Stimulated activated naive B cell treated with anti-CD40 and anti-IgM and Interleukin-4, amounts not matched to agents 10 μg/mL and 1 μg/mL and 100 μg/mL, for 72 hours (primary cell): ENCODE measurements around the gene SLC41A1.

Source experiments
- ATAC-seq, 2 donors: fragments of 150-1000 bp; cut with Tn5 transposase; replicated peaks; 2 replicates each; pipeline ENCODE4 v1.10.0; 2021; ENCODE audit warnings: moderate library complexity in 1 of 2
- DNase-seq: peaks from one replicate; pipeline ENCODE4 v3.0.0; 2021
- H3K27ac Mint-ChIP-seq: one replicate; pipeline ENCODE4 v1.8.0; 2022; ENCODE audit warnings: mild to moderate bottlenecking, mixed read lengths
- H3K27me3 Mint-ChIP-seq, 2 donors: one replicate each; pipeline ENCODE4 v1.8.0; 2022; ENCODE audit warnings: mixed read lengths in 2 of 2
- H3K36me3 Mint-ChIP-seq, 2 donors: one replicate each; pipeline ENCODE4 v1.8.0; 2022; ENCODE audit warnings: mixed read lengths in 2 of 2, mild to moderate bottlenecking in 1 of 2
- H3K4me1 Mint-ChIP-seq, 2 donors: one replicate each; pipeline ENCODE4 v1.8.0; 2022; ENCODE audit warnings: mixed read lengths in 2 of 2, mild to moderate bottlenecking in 1 of 2
- H3K4me3 Mint-ChIP-seq, 2 donors: one replicate each; pipeline ENCODE4 v1.8.0; 2022; ENCODE audit warnings: mild to moderate bottlenecking in 2 of 2, mixed read lengths in 2 of 2, moderate library complexity in 1 of 2
- H3K9me3 Mint-ChIP-seq, 2 donors: one replicate each; pipeline ENCODE4 v1.8.0; 2022; ENCODE audit warnings: mixed read lengths in 2 of 2, mild to moderate bottlenecking in 1 of 2

SLC41A1 gene

DNA sequence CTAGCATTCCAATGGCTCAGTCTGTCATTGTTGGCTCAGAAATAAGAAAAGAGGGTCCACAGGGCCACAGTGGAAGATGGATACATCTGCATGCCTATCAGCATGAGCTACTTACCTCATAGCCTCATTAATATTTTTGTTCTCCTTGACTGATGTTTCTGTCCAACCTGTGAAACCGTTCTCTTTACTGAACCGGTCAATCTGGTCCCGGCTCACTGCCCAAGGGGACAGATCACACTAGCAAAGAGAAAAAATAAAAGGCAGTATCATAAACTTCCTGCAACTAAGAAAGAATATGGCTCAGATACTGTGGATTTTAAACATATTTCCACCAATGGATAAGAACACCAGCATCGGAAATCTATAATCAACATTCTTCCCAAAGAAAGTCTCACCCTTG, 42.4 kb downstream of the SLC41A1 start:
- peaks cover 29 to 56% of the 10 kb centered on the region in 2 donors for H3K4me1 Mint-ChIP-seq
- no peaks in the 10 kb centered on the region for H3K27me3 Mint-ChIP-seq

DNA sequence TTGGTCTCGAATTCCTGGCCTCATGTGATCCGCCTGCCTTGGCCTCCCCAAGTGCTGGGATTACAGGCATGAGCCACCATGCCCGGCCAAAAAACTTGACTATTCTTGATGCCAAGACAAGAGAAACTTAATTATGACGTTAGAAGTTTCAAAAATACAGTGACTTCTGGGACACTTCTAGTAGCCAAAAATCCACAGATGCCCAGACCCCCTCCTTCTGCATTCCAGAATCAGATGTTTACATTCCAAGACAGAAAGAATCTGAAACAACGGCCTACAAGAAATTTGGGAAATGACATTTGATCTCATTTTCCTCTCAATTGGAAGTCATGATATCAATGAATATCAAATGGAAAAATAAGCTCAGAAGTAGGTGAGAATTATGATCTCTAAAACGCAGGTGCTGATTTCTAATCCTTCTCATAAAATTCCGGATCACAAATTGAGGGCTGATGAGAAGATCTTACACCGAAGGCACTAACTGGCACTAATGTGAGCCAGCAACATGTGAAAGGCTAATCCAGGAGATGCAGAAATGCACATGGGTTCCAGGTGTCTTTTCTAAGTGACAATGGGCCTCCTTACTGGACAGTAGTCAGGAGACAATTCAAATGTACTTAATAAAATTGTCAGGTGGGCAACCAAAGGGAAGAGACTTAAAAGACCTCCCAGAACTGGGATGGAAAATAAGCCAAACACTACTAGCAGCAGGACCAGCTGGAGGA, 43.2 kb downstream of the SLC41A1 start:
- Mint-ChIP-seq H3K36me3 (peaks cover 23 to 50% of the 10 kb centered on the region in 2 donors), H3K4me3 (no peak overlapping the region), H3K4me1 (peaks cover 26 to 50% of the 10 kb centered on the region in 2 donors), H3K27me3 (no peaks in the 10 kb centered on the region), H3K27ac (peak overlapping the region; percentile 25), H3K9me3 (no peaks in the 10 kb centered on the region)
- DNase-seq (no peak), ATAC-seq (no peak)

More for the DNA sequence above, 42.4 kb downstream of the SLC41A1 start:
- peak overlapping the region; percentile 67 for H3K27ac Mint-ChIP-seq
- DNase-seq (no peak), ATAC-seq (no peak)
- H3K36me3 Mint-ChIP-seq = peaks cover 26 to 54% of the 10 kb centered on the region in 2 donors
- H3K9me3 Mint-ChIP-seq = no peaks in the 10 kb centered on the region
- H3K4me3 Mint-ChIP-seq = no peak overlapping the region

DNA sequence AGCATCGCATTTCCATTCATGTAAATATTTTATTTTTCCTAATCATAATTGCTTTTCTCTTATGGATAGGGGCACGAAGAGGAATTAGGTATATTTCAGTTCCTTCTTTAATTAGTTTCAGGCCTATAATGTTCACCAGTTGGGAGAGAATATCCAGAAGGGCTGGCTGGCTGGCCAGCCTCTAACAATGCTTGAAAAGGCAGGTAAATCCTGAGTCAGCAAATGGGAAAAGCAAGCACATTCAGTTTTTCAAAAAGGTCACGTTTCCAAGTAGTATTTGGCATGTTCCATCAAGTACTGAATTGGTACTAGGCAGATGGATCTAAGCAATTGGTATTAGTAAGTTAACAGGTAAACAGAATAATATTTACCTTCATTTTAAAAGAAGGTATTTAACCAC, 45.8 kb downstream of the SLC41A1 start:
- H3K4me1 Mint-ChIP-seq = peaks cover 14 to 26% of the 10 kb centered on the region in 2 donors
- DNase-seq = no peak
- H3K27ac Mint-ChIP-seq = no peak overlapping the region
- H3K4me3 Mint-ChIP-seq = no peak overlapping the region
- no peaks in the 10 kb centered on the region for H3K9me3 Mint-ChIP-seq
- no peak for ATAC-seq
- H3K27me3 Mint-ChIP-seq = no peaks in the 10 kb centered on the region
- H3K36me3 Mint-ChIP-seq = peaks cover 20 to 49% of the 10 kb centered on the region in 2 donors

DNA sequence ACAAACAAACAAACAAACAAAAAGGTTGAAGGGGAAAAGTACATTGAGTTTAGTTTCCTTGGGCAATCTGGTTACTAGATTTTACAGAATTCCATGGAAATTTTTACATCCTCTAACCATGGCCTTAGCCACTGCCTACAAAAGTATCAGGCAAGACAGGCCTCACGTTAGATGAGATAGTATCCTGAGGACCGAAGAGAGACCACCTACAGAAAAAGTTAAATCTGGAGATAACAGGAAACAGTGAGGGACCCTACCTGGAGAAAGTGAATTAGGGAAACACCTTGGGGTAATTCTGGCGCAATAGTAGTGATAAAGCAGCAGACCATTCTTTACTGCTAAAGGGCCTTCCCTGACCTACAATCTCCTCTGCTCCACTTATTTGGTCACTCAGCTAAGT, 46.4 kb downstream of the SLC41A1 start:
- no peak overlapping the region for H3K4me3 Mint-ChIP-seq
- ATAC-seq = no peak
- H3K4me1 Mint-ChIP-seq = peaks cover 8 to 19% of the 10 kb centered on the region in 2 donors
- no peaks in the 10 kb centered on the region for H3K27me3 Mint-ChIP-seq
- no peaks in the 10 kb centered on the region for H3K9me3 Mint-ChIP-seq
- H3K36me3 Mint-ChIP-seq = peaks cover 19 to 42% of the 10 kb centered on the region in 2 donors
- DNase-seq = no peak
- no peak overlapping the region for H3K27ac Mint-ChIP-seq

DNA sequence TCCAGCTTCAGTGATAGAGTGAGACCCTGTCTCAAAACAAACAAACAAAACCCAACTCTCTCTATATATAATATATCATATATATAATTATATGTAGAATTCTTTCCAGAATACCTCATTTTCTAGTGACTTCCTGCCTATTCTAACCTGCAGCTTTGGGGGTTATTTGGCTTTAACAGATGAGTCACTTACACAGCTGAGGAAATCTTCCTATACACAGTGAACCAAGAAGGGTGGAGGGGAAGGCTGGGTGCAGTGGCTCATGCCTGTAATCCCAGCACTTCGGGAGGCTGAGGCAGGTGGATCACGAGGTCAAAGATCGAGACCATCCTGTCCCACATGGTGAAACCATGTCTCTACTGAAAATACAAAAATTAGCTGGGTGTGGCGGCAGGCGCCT, 47.0 kb downstream of the SLC41A1 start:
- Mint-ChIP-seq H3K27ac (no peak overlapping the region), H3K27me3 (no peaks in the 10 kb centered on the region), H3K4me3 (no peak overlapping the region), H3K4me1 (peaks cover 5 to 14% of the 10 kb centered on the region in 2 donors), H3K9me3 (no peaks in the 10 kb centered on the region), H3K36me3 (peaks cover 16 to 42% of the 10 kb centered on the region in 2 donors)
- DNase-seq (no peak), ATAC-seq (no peak)

DNA sequence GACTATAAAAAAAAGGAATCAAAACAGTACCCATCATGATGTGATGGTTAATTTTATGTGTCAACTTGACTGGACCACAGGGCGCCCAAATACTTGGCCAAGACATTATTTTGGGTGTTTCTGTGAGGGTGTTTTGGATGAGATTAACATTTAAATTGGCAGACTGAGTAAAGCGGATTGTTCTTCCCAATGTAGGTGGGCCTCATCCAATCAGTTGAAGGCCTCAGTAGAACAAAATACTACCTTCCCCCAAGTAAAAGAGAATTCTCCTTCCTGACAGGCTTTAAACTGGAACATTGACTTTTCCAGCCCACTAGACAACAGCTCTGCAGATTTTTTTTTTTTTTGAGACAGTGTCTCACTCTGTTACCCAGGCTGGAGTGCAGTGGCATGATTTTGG, 48.4 kb downstream of the SLC41A1 start:
- ATAC-seq (no peak), DNase-seq (no peak)
- peaks cover 13 to 38% of the 10 kb centered on the region in 2 donors for H3K36me3 Mint-ChIP-seq
- no peaks in the 10 kb centered on the region for H3K9me3 Mint-ChIP-seq
- no peak overlapping the region for H3K4me3 Mint-ChIP-seq
- peaks cover 5 to 16% of the 10 kb centered on the region in 2 donors for H3K4me1 Mint-ChIP-seq
- H3K27me3 Mint-ChIP-seq = no peaks in the 10 kb centered on the region
- no peak overlapping the region for H3K27ac Mint-ChIP-seq

DNA sequence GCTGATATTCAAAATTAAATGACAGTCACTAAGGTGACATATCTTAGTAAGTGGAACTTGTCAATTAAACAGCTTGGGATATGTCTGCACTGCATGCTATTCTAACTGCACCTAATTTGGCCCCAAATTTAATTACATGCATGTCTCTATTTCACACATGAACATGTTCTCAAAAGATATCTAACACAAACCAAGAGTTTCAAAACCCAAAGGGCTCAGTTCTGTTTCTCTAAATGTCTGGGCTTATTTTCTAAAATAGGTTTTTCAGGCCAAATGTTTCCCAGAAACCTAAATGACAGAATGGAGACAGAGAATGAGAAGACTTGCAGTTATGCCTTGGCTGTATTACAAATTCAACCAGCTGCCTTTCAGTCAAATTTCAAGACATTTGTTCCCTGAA, 49.0 kb downstream of the SLC41A1 start:
- Mint-ChIP-seq H3K4me3 (no peak overlapping the region), H3K27me3 (no peaks in the 10 kb centered on the region), H3K36me3 (peaks cover 8 to 33% of the 10 kb centered on the region in 2 donors), H3K27ac (no peak overlapping the region), H3K4me1 (peaks cover 5 to 16% of the 10 kb centered on the region in 2 donors), H3K9me3 (no peaks in the 10 kb centered on the region)
- ATAC-seq (no peak), DNase-seq (no peak)

DNA sequence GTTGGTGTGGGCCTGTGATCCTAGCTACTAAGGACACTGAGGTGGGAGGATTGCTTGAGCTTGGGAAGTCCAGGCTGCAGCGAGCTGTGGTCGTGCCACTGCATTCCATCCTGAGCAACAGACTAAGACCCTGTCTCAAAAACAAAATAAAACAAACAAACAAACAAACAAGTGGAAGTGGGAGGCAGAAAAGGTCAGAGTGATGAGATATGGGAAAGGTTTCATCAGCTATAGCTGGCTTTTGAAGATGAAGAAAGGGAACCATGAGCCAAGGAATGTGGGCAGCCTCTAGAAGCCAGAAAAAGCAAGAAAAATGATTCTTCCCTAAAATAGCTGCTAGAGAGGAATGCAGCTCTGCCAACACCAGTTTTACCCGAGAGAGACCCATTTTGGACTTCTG, 52.4 kb downstream of the SLC41A1 start:
- H3K27me3 Mint-ChIP-seq = no peaks in the 10 kb centered on the region
- no peak for ATAC-seq
- peaks cover 9 to 26% of the 10 kb centered on the region in 2 donors for H3K36me3 Mint-ChIP-seq
- DNase-seq = no peak
- no peaks in the 10 kb centered on the region for H3K9me3 Mint-ChIP-seq
- no peak overlapping the region for H3K27ac Mint-ChIP-seq
- H3K4me3 Mint-ChIP-seq = no peak overlapping the region
- H3K4me1 Mint-ChIP-seq = peaks cover 0 to 5% of the 10 kb centered on the region in 2 donors

DNA sequence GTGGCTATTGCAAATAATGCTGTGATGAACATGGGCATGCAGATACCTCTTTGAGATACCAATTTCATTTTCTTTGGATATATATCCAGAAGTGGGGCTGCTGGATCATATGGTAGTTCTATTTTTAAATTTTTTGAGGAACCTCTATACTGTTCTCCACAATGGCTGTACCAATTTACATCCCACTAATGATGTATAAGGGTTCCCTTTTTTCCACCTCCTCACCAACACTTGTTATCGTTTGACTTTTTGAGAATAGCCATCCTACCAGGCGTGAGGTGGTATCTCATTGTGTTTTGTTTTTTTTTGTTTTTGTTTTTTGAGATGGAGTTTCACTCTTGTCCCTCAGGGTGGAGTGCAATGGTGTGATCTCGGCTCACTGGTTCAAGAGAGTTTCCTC, 56.4 kb downstream of the SLC41A1 start:
- Mint-ChIP-seq H3K4me1 (peaks cover 0 to 5% of the 10 kb centered on the region in 2 donors), H3K27ac (no peak overlapping the region), H3K9me3 (no peaks in the 10 kb centered on the region), H3K36me3 (peaks cover 9 to 20% of the 10 kb centered on the region in 2 donors), H3K27me3 (no peaks in the 10 kb centered on the region), H3K4me3 (no peak overlapping the region)
- DNase-seq (no peak), ATAC-seq (no peak)

DNA sequence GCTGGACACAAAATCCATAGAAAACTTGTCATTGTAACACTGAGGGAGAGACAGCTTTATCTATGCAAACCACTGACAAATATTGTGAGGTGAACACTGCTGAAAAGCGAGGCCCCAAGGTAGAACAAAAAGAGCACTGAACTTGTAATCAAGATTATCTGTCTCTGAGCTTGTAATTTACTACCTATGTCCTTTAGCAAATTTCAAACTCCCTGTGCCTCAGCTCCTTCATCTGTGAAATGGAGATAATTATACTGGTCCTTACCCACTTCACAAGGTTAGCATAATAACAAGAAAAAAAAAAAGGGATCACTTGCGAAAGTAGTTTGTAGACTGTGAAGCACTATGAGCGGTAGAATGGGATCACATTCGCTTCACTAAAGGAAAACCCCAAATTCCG, 58.1 kb downstream of the SLC41A1 start:
- Mint-ChIP-seq H3K27ac (peak overlapping the region; percentile 37), H3K4me3 (no peak overlapping the region), H3K4me1 (no peaks in the 10 kb centered on the region), H3K9me3 (no peaks in the 10 kb centered on the region), H3K27me3 (no peaks in the 10 kb centered on the region), H3K36me3 (peaks cover 6 to 12% of the 10 kb centered on the region in 2 donors)
- DNase-seq (no peak), ATAC-seq (no peak)

DNA sequence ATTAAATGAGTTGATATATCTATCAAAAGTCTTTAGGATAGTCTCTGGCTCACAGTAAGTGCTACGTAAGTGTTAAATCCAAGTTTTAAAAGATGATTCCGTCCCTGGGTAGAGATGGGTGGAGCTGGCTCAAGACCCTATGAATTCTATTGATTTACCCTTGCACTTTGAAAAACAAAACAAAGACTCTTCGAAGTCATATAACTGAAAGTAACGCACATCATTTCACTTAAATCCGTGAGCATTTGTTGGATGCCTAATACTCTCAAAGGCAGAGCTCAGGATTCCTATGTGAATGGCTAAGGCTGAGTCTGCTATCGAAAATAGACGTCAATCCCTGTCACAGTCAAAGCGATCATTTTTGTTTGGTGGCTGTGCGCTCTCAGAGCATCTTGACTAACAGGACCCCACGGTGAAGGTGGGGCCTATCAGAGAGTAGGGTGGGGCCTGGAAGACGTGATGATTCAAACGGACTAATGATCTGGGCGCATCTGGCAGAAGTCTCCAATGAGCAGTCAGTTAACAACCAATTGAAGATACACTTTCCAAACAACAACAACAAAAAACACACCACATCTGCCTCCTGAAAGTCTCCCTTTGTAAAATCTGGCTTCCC, 61.9 kb downstream of the SLC41A1 start:
- DNase-seq (no peak), ATAC-seq (no peak)
- H3K9me3 Mint-ChIP-seq = no peaks in the 10 kb centered on the region
- H3K4me1 Mint-ChIP-seq = peaks cover 12 to 24% of the 10 kb centered on the region in 2 donors
- peaks cover 8 to 19% of the 10 kb centered on the region in 2 donors for H3K36me3 Mint-ChIP-seq
- H3K27me3 Mint-ChIP-seq = no peaks in the 10 kb centered on the region
- peak overlapping the region; percentile 99 for H3K27ac Mint-ChIP-seq
- no peak overlapping the region for H3K4me3 Mint-ChIP-seq

DNA sequence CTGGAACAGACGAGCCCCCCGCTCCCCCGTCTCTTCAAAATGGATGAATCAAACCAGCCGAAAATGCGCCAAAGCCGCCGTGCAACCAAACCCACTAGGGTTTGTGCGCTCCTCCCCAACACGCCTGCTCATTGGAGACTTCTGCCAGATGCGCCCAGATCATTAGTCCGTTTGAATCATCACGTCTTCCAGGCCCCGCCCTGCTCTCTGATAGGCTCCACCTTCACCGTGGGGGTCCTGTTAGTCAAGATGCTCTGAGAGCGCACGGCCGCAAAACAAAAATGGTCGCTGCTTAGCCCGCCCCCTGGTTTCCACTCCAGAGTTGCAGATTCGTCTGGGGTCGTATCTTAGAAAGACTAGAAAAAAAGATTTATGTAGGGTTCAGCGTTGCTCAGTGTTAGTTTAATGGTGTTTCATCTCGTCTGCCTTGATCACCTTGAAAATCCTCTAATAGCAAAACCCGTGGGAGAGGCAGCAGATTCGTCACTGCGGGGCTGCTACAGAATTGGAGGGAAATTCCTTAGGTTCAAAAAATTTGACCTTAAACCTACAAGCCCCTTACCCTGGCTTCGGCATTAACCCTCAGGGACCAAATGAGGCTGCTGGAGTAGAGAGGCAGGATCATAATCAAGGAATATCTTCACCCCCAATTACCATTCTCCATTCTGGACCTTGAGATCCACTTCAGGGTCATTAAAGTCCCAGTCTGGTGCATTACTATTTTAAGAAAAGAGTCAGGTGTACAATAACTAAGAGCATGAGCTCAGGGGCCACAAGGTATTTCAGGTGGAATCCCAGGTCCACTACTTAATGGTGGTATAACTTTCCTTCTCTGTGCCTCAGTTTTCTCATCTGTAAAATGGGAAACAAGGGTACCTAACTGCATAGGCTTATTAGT, 62.6 kb downstream of the SLC41A1 start, which contains the start of gene NUCKS1:
Gene NUCKS1 (minus strand): TSS at position 45 of the 898 bp plus-strand sequence. CDS start 209 bp downstream, outside the sequence.
- no peaks in the 10 kb centered on the region for H3K9me3 Mint-ChIP-seq
- peaks cover 8 to 19% of the 10 kb centered on the region in 2 donors for H3K36me3 Mint-ChIP-seq
- H3K27ac Mint-ChIP-seq = peak within 1 kb of the TSS; percentile 99
- H3K4me1 Mint-ChIP-seq = peaks cover 12 to 25% of the 10 kb centered on the region in 2 donors
- no peaks in the 10 kb centered on the region for H3K27me3 Mint-ChIP-seq
- ATAC-seq (peak; percentile 87 to 88), DNase-seq (peak; percentile 97)
- peak within 1 kb of the TSS; percentile 91 to 93 for H3K4me3 Mint-ChIP-seq

DNA sequence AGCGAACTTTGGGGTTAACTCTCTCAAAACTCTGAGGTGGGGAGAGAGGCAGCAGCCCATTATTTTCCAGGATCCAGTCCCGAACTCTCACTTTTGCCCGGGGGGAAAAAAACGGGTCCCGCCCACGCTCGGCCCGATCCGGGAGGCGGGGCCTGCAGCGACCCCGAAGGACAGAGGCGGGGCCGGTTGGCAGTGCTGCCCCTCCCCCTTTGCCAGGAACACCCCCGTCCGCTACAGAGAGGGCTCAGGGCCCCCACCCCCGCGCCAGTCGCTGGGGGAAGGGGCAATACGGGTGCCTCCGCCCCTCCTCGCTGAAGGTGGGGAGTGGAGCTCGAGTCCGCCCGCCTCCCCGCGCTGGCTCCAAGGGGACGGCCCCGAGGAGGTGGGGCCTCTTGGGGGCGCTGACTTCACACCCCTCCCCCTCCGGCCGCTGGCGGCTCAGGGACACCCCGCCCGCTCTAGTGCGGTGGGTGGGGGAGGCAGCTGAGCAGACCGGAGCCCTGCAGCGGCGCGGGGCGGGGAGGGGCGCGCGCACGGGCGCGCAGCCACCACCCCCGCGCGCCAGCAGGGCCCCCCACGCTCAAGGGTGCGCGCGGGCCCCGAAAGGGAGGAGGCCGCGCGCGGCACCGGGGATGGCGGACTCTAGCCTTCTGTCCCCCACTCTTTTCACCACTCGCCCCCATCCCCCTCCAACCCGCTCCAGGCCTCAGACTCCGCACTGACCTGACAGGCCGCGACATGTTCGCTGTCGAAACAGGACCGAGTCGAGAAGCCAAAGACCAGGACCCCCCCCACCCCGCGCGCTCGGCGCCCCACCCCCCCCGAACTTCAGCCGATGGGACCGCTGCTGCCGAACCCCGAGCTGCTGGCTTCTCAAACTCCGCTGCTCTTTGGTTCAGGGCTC, 63.5 kb downstream of the SLC41A1 start:
- no peaks in the 10 kb centered on the region for H3K9me3 Mint-ChIP-seq
- peak overlapping the region; percentile 99 for H3K27ac Mint-ChIP-seq
- DNase-seq (peak; percentile 97), ATAC-seq (peak; percentile 78 to 82)
- peak overlapping the region; percentile 91 to 93 for H3K4me3 Mint-ChIP-seq
- H3K36me3 Mint-ChIP-seq = peaks cover 8 to 19% of the 10 kb centered on the region in 2 donors
- no peaks in the 10 kb centered on the region for H3K27me3 Mint-ChIP-seq
- H3K4me1 Mint-ChIP-seq = peaks cover 12 to 25% of the 10 kb centered on the region in 2 donors
